22Rv1 (cell line): ENCODE measurements around the gene RBM20.

Source experiments
- ZFX ChIP-seq: fragments of 450-650 bp; IDR thresholded peaks from 2 replicates; pipeline ENCODE4 v1.6.1; 2017; ENCODE audit warnings: antibody characterized with exemption, borderline replicate concordance
- TF ChIP-seq, protein P1 (sequence below): fragments of 450-650 bp; IDR thresholded peaks from 2 replicates; pipeline ENCODE4 v1.5.1; 2017; ENCODE audit warnings: mild to moderate bottlenecking

DNA sequence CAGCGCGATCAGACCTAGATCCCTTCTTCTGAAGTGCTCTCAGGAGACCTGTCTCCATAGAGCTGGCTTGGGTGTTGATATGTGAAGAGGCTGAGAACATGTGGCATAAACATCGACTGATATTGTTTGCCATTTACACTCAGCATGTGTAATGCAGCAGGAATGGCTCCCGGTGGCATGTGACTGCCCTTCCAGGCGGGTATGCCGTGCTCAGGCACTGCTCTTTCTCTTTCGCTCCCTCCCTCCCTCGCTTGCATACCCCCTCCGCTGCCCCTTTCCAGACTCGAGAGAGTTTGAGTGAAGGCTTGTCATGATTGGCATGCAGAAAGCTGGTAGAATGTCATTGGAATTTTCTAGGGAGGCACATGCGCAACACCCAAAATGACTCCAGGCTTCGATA is 120.2 kb downstream of the RBM20 start:
- TF ChIP-seq, protein P1, sequence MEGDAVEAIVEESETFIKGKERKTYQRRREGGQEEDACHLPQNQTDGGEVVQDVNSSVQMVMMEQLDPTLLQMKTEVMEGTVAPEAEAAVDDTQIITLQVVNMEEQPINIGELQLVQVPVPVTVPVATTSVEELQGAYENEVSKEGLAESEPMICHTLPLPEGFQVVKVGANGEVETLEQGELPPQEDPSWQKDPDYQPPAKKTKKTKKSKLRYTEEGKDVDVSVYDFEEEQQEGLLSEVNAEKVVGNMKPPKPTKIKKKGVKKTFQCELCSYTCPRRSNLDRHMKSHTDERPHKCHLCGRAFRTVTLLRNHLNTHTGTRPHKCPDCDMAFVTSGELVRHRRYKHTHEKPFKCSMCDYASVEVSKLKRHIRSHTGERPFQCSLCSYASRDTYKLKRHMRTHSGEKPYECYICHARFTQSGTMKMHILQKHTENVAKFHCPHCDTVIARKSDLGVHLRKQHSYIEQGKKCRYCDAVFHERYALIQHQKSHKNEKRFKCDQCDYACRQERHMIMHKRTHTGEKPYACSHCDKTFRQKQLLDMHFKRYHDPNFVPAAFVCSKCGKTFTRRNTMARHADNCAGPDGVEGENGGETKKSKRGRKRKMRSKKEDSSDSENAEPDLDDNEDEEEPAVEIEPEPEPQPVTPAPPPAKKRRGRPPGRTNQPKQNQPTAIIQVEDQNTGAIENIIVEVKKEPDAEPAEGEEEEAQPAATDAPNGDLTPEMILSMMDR: no peak
- no peak for TF ChIP-seq ZFX
